ENCODE measurements around the gene MAPKAP1.

The MAPKAP1 gene

GRCh38 chr9:125495172-125496119 is 211.6 kb downstream of the MAPKAP1 start:
- H3K4me3 ChIP-seq (ENCODE audit: low read depth, low read length) = no peak overlapping the region
- no peak for TF ChIP-seq CTCF (IDR thresholded peaks at IDR 0.05; ENCODE audit: insufficient read depth, low read depth, low read length, missing control alignments)
- DNase-seq (ENCODE audit: low read depth) = peak; percentile 36

GRCh38 chr9:125494653-125494915 is 212.4 kb downstream of the MAPKAP1 start:
- no peak overlapping the region for H3K4me3 ChIP-seq (ENCODE audit: low read depth, low read length)
- TF ChIP-seq CTCF (IDR thresholded peaks at IDR 0.05; ENCODE audit: insufficient read depth, low read depth, low read length, missing control alignments) = no peak
- DNase-seq (ENCODE audit: low read depth) = no peak

- H3K4me3 ChIP-seq (ENCODE audit: low read depth, low read length) = no peak overlapping the region
- no peak for TF ChIP-seq CTCF (IDR thresholded peaks at IDR 0.05; ENCODE audit: insufficient read depth, low read depth, low read length, missing control alignments)
- no peak for DNase-seq (ENCODE audit: low read depth)
Measured at GRCh38 chr9:125493881-125494652, 212.9 kb downstream of the MAPKAP1 start.

- DNase-seq (ENCODE audit: low read depth) = no peak
- H3K4me3 ChIP-seq (ENCODE audit: low read depth, low read length) = no peak overlapping the region
- TF ChIP-seq CTCF (IDR thresholded peaks at IDR 0.05; ENCODE audit: insufficient read depth, low read depth, low read length, missing control alignments) = no peak
Measured at GRCh38 chr9:125493384-125493783, 213.6 kb downstream of the MAPKAP1 start.

GRCh38 chr9:125492719-125493118 is 214.3 kb downstream of the MAPKAP1 start:
- no peak for TF ChIP-seq CTCF (IDR thresholded peaks at IDR 0.05; ENCODE audit: insufficient read depth, low read depth, low read length, missing control alignments)
- no peak overlapping the region for H3K4me3 ChIP-seq (ENCODE audit: low read depth, low read length)
- no peak for DNase-seq (ENCODE audit: low read depth)

- TF ChIP-seq CTCF (IDR thresholded peaks at IDR 0.05; ENCODE audit: insufficient read depth, low read depth, low read length, missing control alignments) = no peak
- H3K4me3 ChIP-seq (ENCODE audit: low read depth, low read length) = no peak overlapping the region
- DNase-seq (ENCODE audit: low read depth) = no peak
Measured at GRCh38 chr9:125487842-125488241, 219.2 kb downstream of the MAPKAP1 start.
